Activated CD4-positive, alpha-beta T cell treated with anti-CD3 and anti-CD28 coated beads for 24 hours (primary cell): Measurements from ENCODE around the gene KCNJ14.
A peak's percentile ranks its signal among the peaks of the same experiment; 100 is the strongest.
"Not testable (repeated sequence)": the region's sequence is repeated elsewhere in the genome, so short reads cannot be mapped to it uniquely, and the experiment has no call there.

Experiments
- DNase-seq, 2 donors: peaks; one replicate each; pipeline ENCODE4 v3.0.0-alpha.2; 2020; ENCODE audit warnings: low read depth in 2 of 2

The KCNJ14 gene

DNA sequence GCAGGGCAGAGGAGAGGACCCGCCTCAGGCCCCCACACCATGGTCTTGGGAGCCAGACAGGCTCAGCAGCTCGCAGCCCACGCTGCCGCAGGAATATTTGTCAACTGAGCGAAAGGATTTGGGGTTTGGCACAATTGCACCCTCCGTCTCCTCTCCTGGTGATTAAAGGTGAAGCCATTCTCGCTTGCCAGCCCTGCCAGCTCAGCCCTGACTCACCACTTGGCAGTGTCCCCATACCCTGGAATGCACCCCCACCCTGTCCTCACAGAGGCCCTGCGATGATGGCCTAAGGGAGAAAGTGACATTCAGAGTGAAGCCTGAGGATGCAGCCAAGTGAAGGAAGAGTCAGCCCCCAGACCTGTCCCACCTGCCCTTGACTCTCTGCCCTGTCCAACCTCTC, 32.6 kb downstream of the KCNJ14 start:
- DNase-seq = no peak

DNA sequence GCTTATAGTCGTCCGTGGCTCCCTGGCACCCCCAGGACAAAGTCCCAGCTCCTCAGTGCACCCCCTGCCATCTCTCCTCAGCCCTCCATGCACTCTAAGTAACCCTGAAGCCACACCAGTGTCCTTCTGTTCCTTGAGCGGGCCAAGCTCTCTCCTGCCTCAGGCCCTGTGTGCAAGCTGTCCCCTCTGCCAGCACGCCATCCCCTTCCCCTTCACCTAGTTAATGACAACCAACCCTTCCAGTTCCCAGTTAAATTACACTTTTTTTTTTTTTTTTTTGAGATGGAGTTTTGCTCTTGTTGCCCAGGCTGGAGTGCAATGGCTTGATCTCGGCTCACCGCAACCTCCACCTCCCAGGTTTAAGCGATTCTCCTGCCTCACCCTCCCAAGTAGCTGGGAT, 33.1 kb downstream of the KCNJ14 start:
- not testable (repeated sequence) for DNase-seq

DNA sequence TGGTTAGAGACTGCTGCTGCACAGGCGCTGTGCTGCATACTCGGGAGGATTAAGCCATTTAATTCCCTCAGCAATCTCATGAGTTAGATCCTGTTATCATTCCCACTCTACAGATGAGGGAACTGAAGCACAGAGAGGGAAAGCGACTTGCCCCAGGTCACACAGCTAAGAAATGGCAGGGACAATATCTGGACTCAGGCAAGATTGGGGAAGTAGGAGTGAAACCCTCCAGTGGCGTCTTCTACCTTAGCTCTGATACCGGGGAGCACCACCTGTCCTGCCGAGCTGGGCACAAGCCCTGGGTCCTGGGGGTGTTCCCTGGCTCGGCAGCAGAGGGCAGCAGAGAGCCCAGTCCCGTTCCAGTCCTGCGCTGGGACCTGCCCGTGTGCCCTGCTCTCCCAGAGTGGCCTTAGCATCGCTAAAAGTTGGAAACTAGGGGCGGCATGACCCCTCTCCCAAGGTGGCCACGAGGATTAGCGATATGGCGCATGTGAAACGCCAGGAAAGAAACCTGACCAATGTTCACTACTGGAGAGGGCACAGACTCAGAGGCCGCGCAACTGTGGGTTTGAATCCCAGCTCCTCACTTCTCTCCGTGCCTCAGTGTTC, 34.3 kb downstream of the KCNJ14 start:
- peak; percentile 74 to 80 for DNase-seq

DNA sequence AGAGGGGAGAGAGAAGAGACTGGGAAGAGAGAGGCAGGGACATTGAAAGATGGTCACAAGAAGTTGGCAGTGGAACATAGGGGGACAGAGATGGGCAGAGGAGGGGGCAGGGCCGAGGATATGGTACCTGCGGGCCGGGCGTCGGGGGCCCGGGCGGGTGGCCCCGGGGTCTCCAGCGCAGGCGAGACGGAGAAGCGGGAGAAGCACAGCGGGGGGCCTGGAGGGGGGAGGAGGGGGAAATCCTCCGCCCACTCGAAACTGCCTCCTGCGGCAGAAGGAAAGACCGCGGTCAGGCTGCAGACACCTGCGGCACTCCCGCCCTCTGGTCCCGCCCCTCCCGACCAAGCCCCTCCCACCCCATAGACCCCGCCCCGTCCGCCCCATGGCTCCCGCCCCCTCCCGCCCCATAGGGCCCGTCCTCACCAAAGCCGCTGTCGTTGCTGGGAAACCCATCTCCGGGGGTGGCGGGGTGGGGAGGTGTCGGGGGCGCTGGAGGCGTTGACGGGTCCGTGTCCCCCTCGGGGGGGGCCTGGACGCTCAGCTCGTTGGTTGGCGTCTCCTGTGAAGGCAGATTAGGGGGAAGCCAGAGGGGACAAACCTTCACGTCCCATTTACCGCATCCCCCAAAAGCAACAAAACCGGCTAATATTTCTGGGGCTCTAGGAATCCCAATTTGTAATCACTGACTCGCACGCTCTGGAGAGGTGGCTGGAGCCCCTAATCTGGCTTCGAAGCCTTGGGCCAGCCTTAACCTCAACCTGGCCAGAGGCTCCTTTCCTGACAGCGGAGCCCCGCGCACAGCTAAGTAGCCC, 35.8 kb downstream of the KCNJ14 start:
- peak in 1 of 2 donors; percentile 34 for DNase-seq

DNA sequence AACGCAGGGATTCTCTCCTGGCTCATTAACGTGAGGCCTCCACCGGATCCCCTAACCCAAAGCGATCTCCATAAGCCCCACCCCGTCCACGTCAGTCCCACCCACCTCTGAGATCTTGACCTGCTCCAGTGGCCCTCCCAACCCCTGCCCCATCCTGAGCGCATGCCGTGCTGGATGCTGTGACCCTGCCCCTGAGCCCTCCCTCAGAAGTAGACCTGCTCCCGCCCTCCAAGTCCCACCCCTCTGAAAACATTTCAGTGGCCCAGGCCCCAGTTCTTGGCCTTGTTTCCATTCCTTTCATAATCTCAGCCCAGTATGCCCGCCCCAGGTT, 36.4 kb downstream of the KCNJ14 start:
- no peak for DNase-seq

DNA sequence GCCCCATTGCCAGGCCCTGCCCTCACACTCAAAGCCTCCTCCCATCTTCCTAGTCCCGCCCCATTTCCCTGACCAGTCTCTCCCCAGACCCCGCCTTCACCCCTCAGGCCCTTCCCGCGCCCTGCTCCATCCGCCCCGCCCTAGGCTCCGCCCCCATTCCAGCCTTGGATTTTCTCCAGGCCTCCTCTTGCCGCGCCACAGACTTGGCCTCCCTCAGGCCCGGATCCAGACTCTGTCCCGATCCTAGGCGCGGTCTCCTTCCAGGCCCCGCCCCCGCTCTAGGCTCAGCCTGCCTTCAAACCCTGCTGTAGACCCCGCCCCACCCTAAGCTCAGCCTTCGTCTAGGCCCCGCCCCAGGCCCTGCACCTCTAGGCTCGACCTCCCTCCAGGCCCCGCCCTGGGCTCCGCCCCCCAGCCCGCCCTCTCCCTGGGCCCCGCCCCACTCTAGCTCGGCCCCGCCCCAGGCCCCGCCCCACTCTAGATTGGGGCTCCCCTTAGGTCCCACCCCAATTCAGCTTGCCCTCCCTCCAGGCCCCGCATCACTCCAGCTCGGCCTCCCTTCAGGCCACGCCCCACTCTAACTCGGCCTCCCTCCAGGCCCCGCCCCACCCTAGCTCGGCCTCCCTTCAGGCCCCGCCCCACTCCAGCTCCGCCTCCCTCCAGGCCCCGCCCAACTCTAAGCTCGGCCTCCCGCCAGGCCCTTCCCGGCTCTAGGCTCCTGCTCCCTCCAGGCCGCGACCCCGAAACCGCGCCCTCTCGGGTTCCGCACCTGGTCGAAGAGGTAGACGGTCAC, 37.7 kb downstream of the KCNJ14 start:
- DNase-seq = peak; percentile 54 to 77

DNA sequence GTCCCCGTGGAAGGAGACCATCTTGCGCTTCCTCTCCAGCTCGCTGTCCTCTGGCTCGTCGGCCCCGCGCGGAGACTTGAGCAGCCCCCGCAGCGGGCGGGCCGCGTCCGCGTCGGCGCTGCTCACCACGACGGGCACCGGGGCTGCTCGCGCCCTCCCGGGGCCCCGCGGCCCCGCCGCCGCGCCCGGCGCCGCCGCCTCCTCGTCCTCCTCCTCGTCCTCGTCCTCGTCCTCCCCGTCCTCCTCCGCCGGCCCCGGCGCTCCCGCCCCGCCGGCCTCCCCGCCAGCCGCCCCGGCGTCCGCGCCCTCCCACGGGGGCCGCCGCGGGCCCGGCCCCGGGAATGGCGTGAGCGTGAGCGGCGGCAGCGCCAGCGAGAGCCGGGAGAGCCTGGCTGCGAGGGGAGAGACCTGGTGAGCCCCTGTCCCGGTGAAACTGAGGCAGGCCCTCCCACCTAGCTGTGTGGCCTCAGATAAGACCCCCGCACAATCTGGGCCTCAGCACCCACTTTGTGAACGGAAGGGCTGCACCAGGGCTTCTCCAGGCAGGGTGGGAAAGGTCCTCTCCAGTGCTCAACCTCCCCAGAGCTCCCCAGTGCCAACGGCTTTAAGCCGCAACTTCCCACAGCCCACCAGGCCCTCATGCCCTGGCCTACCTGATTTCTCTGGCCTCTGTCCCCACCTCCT, 38.5 kb downstream of the KCNJ14 start:
- no peak for DNase-seq

DNA sequence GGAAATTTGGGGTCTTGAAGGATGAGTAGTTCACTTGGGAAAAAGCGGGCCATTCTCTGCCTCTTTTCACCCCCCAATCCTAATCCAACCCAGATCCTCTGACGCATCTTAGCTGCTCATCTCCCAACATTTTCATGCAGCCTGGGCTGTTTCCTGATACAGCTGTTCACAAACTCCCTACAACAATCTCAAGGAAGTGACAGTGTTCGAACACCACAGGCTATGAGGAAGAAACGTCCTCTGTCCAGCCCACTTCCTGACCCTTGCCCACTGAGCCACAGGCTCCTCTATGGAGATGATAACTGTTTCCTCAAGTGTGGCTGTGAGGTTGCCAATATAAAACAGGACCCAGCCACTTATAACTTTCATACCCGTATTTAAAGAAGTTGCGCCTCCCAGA, 40.0 kb downstream of the KCNJ14 start:
- no peak for DNase-seq

DNA sequence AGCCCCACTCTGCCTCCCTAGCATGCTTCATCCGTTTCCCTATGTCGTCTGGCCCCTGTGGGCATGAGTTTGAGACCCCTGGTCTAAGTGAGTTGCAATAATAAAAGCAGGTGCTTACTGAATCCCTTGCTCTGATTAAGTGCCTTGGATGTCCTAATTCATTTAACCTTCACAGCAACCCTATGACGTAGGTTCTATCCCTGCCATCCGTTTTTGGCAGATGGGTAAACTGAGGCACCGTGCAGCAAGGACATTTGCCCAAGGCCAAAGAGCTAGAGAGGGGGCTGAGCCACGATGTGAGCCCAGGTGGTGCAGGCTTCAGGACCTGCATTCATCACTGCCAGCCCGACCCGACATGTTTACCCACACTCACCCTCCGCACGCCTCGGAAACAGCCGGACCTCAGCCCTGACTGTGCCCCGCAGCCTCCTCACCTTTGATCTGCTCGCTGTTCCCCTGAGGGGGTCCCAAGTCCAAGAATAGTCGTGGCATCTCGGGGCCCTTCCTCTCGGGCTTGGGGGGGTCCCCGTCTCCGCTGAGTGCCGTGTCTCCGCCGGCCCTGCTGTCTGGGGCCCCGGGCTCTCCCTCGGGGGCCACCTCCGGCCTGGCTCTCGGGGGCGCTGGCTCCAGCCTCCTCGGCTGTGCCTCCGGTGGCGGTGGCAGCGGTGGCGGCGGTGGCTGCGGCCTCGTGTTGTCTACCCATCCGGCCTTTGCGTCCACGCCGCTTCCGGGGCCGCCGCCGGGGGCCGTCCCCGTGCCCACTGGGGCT, 41.8 kb downstream of the KCNJ14 start:
- DNase-seq = no peak

DNA sequence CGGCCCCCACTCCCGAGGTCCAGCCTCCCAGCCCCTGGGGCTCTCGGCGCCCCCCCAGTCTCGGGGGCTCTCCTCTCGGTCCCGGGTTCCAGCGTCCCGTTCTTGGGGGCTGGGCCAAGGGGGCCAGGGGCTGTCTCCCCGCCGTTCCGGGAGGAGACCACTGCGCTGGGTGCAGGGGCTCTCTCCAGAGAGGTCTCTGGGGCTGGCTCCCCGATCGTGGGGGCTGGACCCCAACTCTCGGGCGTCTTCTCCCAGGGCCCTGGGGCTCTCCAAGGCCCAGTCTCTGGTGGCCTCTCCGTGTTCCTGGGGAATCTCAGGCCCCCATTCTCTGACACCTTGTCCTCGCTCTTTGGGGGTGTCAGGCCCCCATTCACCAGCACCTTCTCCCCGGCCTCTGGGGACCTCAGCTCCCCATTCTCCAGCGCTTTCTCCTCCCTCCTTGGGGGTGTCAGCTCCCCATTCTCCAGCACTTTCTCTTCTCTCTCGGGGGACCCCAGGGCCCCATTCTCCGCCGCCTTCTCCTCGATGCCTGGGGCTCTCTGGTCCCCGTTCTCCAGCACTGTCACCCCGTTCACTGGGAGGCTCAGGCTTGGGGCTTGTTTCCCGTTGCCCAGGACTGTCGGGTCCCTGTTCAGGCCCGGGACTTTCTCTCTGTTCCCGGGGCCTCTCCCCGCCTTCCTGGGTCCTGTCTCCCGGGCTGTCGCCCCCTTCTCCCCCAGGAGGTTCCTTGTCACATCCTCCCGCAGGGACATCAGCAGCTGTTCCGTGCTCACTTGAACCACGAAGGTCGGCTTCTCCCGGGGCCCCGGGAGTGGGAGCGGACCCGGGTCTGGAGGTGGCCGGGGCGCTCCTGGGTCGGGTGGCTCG, 42.6 kb downstream of the KCNJ14 start:
- no peak for DNase-seq

DNA sequence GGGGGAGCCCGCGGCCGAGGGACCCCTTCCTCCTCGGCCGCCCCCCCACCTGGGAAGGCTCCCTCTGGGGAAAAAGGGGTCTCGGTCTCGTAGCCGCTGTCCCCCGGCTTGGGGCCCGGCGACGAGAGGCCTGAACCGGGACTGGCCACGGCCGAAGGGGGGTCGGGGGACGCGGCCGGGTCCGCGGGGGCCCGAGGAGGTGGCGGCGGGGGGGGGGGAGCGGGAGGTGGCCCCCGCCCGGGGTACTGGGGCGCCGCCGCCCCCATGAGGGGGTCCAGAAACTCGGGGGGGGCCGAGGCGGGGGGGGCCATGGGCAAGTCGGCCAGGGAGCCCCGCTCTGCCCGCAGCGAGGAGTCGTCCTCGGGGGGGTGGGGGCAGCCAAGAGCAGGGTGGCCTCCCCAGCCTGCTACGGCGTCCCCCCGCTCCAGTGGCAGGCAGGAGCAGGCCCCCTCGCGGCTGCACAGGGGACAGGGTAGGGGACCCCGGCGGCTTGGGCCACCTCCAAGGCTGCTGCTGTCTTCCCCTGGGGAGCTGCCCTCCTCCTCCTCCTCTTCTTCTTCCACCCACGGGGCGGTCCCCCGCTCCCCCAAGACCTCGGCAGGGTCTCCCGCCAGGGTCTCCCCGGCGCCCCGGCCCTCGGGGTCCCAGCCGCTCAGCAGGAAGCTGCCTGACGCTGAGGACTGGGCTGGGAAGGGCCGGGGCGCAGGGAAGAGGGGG, 43.4 kb downstream of the KCNJ14 start:
- DNase-seq = no peak

DNA sequence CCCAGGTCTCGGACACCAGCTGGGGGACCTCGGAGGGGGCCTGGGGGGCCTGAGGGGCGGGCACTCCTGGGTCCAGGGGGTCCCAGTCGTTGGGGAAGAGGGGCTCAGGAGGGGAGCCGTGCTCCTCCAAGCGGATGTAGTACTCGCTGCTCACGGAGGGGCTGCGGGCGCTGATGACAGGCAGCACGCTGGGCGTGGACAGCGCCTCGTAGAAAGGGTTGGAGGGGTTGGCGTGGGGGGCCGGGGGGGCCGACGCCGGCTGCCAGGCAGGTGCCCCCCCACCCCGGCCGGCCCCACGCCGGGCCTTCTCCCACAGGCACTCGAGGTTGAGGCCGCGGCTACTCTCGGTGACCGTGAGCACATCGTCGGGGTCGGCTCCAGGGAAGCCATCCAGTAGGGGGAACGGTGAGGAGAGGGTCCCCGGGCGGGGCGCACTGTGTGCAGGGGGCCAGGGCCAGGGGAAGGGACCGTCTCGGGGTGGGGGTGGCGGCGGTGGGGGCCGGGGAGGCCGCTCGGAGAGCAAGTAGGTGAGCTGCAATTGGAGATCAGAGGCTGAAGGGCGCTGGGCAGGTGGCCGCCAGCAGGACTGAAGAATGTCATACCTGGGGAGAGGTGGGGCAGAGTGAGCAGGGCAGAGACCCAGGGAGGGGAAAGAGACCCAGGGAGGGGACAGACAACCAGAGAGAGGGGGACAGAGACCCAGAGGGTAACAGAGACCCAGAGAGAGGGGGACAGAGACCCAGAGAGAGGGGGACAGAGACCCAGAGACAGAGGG, 44.1 kb downstream of the KCNJ14 start:
- DNase-seq = no peak

DNA sequence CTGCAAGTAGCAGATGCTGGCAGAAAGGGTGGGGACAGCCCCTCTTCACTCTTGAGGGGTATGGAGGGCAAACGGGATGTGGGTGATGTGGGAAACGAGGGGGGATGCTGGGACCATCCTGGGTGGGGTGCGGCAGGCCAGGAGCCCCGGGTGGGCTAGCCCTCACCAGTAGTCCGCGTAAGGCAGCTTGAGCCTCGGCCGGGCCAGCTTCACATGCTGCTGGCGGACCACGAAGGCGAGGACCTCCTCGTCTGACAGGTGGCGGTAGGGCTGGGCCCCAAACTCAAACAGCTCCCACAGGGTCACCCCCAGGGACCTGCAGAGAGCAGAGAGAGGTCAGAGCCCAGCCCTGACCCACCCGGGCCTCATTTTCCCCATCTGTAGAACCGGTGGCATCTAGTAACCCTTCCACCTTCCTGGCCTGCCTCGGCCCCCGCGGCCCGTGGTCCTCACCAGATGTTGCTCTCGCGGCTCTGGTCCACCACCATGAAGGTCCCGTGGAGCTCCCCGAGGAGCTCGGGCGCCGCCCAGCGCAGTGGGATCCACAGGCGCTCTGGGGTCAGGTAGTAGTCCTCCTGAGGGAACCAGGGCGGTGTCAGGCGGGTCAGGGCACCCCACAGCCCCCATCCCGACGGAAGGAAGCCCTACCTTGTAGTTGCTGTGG, 45.6 kb downstream of the KCNJ14 start:
- no peak for DNase-seq

DNA sequence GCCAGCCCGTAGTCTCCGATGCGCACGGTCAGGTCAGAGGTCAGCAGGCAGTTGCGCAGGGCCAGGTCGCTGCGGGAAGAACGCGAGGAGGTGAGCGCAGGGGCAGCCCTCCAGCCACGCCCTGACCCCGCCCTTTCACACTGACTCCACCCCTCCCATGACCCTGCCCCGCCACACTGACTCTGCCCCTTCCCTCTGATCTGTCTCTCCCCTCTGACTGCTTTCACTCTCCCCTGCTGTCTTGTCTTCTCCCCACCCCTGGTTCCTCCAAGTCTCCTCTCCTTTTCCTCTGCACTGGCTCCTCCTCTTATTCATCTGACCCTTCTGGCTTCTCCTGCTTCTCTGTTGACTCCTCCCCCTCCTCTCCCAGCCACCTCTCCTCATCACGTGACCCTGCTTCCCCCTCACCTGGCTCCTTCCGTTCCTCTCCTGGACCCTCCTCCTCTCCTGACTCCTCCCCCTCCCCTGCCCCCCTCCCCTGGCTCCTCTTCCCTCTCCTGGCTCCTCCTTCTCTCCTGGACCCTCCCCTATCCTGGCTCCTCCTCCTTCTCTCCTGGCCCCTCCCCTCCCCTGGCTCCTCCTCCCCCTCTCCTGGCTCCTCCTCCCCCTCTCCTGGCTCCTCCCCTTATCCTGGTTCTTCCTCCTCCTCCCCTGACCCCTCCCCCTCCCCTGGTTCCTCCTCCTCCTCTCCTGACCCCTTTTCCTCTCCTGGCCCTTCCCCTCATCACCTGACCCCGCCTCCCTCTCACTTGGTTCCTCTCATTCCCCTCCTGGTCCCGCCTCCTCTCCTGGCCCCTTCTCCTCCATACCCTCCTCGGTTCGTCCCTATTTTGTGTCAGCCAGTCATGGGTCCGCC, 46.3 kb downstream of the KCNJ14 start:
- DNase-seq = peak in 1 of 2 donors; percentile 53

DNA sequence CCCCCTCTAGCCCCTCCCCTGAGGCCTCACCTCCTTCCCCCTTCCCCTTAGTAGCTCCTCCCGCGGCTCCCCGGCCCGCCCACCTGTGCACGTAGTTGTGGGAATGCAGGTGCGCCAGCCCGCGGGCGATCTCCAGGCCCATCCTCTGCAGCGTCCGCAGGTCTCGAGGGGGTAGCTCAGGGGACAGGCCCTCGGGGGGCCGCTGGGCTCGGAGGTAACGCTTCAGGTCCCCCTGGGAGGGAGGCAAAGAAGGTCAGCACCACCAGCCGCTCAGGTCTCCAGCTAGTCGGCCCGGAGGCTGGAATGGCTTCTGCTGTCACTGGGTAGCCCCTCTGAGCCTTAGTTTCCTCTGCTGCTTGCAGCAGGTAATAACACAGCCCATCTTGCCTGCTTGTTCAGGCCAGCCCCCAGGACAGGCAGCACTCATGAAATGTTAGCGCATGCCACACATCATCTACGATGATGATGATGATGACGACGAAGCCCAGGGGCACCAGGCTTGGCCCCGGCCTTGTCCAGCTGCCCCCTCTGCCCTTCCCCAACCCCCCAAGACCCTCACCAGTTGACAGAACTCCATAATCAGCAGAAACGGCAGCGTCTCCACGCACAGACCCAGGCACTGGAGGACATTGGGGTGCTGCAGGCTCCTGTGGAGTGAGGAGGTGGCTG, 47.1 kb downstream of the KCNJ14 start:
- DNase-seq = no peak

DNA sequence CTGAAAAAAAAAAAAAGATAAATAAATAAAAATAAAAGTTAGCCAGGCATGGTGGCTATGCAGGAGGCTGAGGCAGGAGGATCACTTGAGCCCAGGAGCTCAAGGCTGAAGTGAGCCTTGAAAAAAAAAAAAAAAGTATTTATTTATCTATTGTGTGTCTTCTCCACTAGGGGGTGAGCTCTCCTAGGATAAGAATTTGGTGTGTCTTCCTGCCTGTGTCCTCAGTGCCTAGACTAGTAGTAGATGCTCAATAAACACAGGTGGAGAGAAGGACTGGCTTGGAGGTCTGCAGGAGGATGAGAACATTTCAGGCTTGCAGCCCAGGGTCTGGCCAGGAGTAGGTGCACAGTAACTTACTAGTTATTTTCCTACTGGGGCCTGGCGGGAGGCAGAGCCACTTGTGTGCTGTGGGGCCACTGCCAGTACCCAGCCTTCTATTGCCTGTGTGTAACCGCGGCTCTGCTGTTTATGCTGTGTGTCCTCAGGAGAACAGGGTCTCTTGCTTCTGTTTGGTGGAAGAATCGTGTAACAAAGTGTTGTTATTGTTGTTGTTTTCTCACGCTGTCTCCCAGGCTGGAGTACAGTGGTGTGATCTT, 50.9 kb downstream of the KCNJ14 start:
- no peak for DNase-seq
